Panc1 (cell line): ENCODE results near the gene LARGE2.

Source experiments
- CTCF ChIP-seq: fragments of 450-650 bp; IDR thresholded peaks from 2 replicates; pipeline ENCODE4 v1.5.1; 2017; ENCODE audit warnings: mild to moderate bottlenecking
- POLR2AphosphoS5 ChIP-seq: IDR thresholded peaks from 2 replicates; pipeline ENCODE4 v1.6.1; 2012; ENCODE audit warnings: mild to moderate bottlenecking, low read depth, low read length, moderate library complexity
- REST ChIP-seq, 2 experiments: IDR thresholded peaks; 2 replicates each; pipeline ENCODE4 v1.6.1; 2011 to 2012; ENCODE audit warnings: low read depth in 2 of 2, control low read depth in 1 of 2, low read length in 1 of 2, mild to moderate bottlenecking in 1 of 2, moderate library complexity in 1 of 2; ENCODE audit not compliant: insufficient read depth in 1 of 2
- SIN3A ChIP-seq: IDR thresholded peaks from 2 replicates; pipeline ENCODE4 v1.6.1; 2012; ENCODE audit warnings: low read depth, mild to moderate bottlenecking, low read length, moderate library complexity, borderline replicate concordance; ENCODE audit not compliant: insufficient read depth

- TF ChIP-seq CTCF (no peak), POLR2AphosphoS5 (no peak), REST (IDR thresholded peaks at IDR 0.05; ENCODE audit: insufficient read depth in 1 of 2, low read depth in 2 of 2, low read length in 1 of 2) (no peak), SIN3A (no peak)
Observed at GRCh38 chr11:45913514-45913913, 8.9 kb upstream of the LARGE2 start.
